ENCODE measurements around the gene DMAC1. TPM values are rescaled to one million over a fixed set of nuclear protein-coding genes. Genes with fewer than 3 reads are reported as not detected.

DMAC1 gene, protein sequence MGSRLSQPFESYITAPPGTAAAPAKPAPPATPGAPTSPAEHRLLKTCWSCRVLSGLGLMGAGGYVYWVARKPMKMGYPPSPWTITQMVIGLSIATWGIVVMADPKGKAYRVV
- 12.8 and 14.9 TPM in 2 replicates for total RNA-seq

DNA sequence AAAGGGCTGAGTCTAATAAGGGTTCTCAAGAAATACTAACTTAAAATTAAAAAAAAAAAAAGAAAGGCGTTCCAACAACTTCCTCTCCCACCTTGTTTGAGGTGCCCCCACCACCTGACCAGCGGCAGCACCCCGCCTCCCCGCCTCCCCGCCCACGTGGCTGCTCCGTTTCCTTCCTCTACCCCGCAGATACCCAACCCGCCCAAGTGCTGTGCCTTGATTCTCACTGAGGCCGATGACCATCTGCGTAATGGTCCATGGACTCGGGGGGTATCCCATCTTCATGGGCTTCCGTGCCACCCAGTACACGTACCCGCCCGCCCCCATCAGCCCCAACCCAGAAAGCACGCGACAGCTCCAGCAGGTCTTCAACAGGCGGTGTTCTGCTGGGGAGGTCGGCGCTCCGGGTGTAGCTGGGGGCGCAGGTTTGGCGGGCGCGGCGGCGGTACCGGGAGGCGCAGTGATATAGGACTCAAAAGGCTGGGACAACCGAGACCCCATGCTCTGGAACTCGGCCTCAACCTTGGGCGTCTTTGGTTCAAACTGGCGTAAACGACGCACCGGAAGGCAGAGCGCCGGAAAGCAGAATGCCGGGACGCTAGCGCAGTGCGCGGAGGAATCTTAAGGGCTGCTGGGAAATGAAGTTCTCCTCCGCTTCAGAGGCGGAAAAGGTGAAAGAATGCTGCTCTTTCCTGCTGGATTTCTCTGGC lies at the start of gene DMAC1:
TSS of gene DMAC1 (minus strand) at position 545 of the 710 bp plus-strand sequence. CDS start at position 501, 44 bp downstream.

Measured in placental epithelial cell (primary cell).